Activated T-cell treated with anti-CD3 and anti-CD28 coated beads for 4 hours (primary cell): ENCODE results near the gene TAC1.
"Not testable (repeated sequence)": the region's sequence is repeated elsewhere in the genome, so short reads cannot be mapped to it uniquely, and the experiment has no call there.

Experiments used
- DNase-seq: peaks from one replicate; pipeline ENCODE4 v3.0.0-alpha.2; 2020

Gene TAC1, protein sequence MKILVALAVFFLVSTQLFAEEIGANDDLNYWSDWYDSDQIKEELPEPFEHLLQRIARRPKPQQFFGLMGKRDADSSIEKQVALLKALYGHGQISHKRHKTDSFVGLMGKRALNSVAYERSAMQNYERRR

DNA sequence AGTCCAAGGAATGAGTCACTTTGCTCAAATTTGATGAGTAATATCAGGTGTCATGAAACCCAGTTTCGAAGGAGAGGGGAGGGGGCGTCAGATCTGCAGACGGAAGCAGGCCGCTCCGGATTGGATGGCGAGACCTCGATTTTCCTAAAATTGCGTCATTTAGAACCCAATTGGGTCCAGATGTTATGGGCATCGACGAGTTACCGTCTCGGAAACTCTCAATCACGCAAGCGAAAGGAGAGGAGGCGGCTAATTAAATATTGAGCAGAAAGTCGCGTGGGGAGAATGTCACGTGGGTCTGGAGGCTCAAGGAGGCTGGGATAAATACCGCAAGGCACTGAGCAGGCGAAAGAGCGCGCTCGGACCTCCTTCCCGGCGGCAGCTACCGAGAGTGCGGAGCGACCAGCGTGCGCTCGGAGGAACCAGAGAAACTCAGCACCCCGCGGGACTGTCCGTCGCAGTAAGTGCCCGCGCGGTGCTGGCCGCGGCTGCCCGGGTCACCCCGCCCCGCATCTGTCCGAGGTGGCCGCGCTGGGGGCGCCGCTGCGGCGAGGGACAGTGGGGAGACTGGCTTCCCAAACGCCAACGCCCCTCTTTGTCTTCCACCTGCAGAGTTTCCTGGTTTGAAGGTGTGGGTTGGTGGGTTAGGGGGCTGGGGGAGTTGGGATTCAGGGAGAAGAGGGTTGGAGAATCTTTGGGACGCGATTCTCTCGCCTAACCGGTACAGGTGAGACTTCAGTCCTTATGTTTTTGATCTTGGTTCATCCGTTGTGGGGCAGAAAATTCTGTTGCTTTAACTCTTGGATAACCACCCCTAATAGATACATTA is at the start of gene TAC1:
TSS of gene TAC1 (plus strand) at position 351 of the 829 bp plus-strand sequence. CDS start 527 bp downstream, outside the sequence.
- no peak for DNase-seq

DNA sequence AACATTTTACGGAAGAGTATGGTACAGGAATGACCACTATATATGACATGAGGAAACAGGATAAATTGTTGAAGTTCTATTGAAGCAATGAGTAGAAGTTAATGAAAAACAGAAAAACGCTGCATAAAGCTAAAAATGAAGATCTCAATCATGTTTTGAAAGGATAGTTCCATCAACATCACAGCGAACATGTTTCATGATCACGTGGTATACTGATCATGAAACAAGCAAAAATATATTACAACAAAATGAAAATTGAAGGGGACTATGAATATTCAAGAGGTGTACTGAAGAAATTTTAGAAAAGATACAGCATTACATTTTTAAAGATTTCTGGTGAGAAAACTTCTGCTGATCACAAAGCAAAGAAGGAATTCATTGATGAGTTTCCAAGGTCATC is 45.9 kb upstream of the TAC1 start:
- no peak for DNase-seq

DNA sequence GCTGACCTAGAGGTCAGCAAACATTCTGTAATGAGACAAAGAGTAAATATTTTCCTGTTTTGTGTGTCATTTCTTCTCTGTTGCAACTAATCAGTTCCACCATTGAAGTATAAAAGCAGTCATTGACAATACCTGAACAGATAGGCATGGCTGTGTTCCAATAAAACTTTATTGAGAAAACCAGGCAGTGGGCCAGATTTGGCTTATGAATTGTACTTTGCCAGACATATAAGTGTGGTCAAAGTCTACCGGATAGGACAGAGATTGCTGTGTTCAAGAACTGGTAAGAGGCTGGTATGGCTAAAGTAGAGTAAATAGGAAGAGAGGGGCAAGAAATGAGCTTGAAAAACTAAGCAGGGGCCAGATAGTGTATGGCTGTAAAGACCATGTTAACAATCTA is 38.3 kb upstream of the TAC1 start:
- DNase-seq: no peak

DNA sequence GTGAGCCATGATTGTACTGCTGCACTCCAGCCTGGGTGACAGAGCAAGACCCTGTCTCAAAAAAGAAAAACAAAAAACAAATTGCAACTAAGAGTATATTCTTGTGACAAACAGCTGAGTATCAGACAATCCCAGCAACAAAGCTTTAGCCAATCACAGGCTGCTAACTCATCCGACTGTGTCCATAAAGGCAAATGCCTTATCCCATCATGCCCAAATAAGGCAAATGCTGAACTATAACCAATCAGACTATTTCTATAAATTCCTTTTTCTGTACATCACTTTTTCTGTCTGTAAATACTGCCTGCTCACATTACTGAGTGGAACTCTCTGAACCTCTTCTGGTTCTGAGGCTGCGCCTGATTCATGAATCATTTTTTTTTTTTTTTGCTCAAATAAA is 37.5 kb upstream of the TAC1 start:
- no peak for DNase-seq

DNA sequence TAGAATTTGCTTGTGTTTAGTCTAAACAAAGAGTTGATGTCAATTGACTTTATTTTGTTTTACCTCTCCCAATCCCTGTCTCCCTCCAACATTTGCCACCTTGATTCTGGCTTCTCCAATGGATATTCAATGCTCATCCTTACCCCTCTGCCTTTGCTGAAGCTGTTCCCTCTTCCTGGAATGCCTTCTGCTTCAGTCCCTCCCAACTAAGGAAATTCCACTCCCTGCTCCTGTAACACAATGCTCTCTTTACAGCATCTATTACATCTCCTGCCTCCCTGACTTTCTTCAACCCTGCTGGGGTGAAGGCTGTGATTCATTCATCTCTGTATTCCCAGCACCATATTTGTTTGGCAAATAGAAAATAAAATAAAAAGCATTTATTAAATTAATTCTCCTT is 34.5 kb upstream of the TAC1 start:
- no peak for DNase-seq

DNA sequence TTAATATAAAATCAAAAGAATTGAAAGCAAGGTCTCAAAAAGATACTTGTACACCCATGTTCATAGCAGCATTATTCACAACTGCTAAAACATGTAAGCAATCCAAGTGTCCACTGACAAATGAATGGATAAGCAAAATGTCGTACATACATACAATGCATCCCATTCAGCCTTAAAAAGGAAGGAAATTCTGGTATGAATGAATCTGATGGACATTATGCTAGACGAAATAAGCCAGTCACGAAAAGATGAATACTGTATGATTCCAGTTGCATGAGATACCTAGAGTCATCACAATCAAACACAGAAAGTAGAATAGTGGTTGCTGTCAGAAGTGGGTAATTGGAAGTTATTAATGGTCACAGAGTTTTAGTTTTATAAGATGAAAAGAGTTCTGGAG is 9.5 kb upstream of the TAC1 start:
- no peak for DNase-seq

DNA sequence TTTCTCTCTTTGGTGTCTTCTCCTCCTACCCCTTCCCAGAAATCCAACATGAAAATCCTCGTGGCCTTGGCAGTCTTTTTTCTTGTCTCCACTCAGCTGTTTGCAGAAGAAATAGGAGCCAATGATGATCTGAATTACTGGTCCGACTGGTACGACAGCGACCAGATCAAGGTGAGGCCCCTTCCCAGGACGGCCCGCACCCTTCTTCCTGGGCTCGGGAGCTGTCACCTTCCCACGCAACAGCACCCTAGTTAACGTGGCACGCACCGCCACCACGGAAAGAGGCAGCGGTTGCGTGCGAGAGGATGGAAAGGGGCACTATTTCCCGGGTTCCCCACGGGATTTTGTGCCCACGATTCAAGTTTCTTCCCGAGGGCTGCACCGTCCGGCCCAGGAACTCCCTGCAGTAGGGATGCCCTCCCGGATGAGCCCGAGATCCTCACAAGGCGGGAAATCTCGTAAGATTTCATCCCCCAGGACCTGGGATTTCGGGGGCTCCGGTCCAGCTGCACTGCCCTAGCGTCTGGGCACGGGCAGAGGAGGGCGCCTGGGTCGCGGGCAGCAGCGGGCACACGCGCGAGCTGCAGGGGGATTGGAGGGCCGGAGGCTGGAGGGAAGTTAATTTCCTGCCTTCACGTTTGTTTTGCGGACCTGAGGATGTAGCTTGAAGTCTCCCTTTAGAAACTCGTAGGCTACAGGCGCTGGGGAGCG is 834 bp downstream of the TAC1 start:
- DNase-seq: no peak

DNA sequence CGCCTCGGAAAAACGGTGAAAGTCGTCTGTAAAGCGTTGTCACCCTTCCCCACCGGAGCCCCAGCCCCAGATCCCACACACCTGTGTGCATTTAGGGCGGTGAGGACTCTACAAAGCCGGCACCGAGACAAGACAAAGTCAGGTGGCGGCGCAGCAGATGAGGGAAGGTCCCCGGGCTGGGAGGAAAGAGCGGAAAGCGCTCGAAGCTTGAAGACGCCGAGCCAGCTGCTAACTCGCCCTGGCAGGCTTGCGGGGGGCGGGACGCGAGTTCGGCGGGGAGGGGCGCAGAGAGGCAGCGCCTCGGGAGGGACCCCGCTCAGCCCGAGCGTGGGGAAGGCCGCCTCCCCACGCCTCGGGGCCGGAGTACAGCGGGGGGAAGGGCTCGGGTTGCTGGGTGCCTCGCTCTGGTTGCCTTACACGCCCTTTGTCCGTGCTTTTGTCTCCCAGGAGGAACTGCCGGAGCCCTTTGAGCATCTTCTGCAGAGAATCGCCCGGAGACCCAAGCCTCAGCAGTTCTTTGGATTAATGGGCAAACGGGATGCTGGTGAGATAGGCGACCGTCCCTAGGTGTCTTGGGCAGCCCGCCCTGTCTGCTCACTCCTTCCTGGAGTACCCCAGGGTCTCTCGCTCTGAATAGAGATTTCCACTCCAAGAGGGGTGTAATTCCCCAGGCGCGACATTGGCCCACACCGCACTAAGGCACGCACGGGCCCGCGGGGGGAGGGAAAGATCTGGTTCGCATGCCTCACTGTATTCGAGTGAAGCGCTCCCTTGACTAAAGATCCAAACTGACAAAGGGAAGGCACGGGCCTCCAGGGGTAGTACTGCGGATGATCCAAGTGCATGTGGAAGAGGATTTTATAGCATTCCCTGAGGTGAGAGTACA is 1.6 kb downstream of the TAC1 start:
- DNase-seq: no peak

DNA sequence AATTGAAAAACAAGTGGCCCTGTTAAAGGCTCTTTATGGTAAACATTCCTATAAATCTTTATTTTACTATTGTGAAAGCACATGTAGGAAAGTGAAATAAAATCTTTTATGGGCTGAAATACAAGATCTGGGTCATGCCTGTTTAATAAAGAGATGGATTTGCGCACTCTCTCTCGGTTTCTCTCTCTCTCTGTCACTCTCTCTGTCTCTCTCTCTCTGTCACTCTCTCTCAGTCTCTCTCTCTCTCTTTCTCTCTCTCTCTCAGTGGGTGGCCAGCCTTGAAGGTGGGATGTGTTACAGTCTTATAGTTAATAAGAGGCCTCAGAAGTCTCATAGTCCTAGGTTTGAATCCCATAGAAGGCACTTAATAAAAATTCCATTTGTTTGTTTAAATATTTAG is 2.4 kb downstream of the TAC1 start:
- DNase-seq: no peak

DNA sequence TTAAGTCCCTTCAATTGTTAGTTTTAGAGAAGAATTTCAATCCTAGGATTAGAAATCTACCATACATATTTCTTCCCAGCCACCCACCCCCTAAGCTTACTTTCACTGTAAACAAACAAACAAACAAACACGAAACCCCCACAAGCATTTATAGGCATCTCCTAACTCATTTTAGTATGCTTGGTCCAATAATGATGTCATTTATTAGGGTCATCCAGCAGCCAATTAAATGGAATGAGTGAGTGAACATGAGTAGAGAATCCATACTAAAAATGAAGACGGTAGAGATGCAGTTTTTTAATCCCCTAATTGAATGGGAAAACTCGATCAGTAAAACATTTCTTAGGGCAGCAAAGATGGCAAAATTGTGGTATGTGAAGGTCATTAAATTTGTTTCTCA is 3.2 kb downstream of the TAC1 start:
- DNase-seq: no peak

DNA sequence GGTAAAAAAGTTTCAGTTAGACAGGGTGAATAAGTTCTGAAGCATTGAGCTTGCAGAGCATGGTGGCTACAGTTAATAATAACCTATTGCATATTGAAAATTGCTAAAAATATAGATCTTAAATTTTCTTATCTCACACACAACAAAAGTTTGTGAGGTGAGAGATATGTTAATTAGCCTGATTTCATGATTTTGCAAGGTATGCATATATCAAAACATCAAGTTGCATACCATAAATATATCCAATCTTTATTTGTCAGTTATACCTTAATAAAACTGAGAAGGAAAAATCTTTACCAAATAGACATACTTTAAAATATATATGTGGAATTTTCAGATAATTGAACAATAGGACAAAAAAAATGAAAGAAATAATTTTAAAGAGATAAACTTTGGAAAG is 16.6 kb downstream of the TAC1 start:
- no peak for DNase-seq

DNA sequence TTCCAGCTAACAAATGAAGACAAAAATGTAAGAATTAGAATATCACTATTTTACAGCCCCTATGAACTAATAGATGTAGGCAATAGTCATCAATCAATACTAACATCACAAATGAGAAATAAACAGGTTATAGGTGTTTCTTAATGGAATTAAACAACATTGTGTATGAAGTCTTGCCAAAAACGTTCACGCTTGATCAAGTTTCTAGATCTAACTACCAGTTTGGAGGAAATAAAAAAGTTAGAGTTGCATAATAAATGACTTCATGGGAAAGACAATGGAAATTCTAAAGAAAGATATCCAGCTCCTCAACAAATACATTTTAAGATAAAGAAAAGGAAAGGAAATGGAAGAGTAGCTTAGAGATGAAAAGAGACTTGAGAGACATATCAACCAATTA is 19.7 kb downstream of the TAC1 start:
- DNase-seq: no peak

DNA sequence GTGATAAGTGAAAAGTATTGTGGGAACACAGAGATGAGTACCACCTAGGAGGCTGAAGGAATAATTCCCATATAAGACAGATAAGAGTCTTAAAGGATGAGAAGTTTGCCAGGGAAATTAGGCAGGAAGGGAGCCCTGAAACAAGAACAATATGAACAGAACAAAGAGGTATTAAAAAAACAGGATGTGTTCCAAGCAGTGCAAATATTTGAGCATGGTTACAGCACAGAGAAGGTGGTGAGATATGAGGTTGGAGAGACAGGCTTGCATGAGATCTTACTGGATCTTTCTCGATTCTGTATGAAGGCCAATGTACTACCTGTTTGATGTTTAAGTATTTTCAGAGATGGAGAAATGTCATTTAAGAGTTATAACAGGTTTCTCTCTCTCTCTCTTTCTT is 20.3 kb downstream of the TAC1 start:
- DNase-seq: no peak

DNA sequence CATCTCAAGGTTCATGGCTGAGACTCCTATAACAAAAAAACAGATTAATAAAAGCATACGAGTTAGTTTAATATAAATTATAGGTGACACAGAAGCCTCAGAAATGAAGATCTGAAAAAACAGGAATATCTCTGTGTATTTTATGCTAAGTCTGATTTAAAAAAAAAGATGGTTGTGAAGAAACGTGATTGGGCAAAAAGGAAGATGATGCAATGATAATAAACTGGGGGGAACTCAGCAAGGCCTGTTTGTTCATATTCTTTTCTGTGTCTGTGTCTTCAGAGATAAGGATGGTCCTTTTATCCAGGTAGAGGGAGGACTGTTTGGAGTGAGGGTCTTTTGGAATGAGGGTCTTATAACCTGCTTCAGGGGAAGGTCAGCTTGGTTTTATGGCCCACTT is 25.9 kb downstream of the TAC1 start:
- no peak for DNase-seq

DNA sequence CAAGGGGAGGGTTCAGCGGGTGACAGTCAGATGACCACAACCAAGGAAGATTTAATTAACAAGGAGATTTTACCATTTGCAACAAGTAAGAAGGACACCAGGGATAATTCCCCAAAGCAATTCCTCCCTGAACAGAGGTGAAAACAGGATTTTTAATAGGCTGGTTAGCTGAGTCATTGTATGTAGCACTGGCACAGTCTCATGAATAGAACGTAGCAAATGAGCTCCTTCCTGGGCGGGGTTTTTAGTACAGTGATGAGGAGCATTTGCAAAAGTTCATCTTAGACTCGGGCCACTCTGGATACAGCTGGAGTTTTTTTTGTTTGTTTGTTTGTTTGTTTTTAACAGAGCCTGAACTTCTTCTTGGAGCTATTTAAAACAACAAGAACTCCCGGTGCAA is 39.0 kb downstream of the TAC1 start:
- DNase-seq: no peak

DNA sequence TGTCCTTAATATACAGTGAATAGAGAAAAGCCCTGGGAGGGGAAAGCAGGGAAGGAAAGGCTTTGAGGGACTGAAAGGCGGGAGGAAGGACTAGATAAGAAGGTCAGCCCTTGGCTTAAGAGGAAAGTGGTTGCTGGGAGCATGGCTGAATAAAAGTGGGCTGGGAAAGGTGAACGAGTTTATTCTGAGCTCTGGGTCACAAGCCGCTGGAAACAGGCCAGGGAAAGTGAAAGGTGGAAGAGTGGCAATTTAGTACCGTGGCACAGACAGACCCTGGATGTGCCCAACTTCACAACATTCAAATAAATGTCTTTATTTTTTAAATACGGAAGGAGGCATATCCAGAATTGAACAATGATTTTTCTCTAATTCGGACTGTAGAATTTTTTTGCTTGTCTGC is 39.7 kb downstream of the TAC1 start:
- DNase-seq: no peak

DNA sequence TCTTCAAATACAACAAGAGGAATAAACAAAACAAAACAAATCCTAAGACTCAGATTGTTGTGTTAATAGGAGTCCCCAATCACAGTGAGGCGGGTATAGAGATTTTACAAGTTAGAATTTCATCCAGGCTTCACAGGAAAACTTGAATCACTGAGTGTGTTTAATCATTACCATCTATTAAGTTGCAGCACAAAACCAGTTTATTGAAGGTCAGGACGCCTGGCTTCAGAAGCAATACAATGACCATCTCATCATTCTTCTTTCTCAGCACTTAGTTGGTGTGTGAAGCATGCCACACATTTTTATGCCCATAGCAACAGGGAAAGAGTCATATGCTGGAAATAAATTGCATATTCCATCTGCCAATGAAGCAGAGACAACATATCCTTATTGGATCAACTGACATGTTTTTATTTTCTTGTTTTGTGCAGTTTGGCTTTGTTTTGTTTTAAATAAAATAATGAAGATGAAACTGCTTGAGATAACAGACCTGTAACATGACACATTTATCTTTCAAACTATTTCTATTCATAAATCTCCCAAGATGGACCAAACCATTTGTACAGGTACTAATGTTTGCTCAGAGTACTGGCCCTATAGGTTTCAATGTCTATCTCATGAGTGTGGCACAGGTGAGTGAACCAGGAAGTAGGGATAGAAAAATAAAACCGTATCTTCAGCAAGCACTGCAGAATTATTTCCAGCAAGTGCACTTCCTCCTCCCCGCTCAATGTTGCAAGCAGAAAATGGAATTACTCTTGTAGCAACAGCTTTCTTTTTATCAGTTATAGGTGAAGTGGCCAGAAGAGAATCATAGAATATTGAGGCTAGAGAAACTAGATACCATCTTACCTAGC is 40.4 kb downstream of the TAC1 start:
- no peak for DNase-seq

DNA sequence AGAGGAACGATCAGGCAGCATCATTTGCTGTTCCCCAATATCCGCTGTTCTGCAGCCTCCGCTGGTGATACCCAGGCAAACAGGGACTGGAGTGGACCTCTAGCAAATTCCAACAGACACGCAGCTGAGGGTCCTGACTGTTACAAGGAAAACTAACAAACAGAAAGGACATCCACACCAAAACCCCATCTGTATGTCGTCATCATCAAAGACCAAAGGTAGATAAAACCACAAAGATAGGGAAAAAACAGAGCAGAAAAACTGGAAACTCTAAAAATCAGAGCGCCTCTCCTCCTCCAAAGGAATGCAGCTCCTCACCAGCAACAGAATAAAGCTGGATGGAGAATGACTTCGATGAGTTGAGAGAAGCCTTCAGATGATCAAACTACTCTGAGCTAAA is 54.5 kb downstream of the TAC1 start:
- not testable (repeated sequence) for DNase-seq
